Body of pancreas (tissue), 4 donors: ENCODE results near the gene LINS1.
A peak's percentile ranks its signal among the peaks of the same experiment; 100 is the strongest.

Experiments used
- POLR2A ChIP-seq, 3 donors: fragments of 450-650 bp; IDR thresholded peaks; one replicate each; pipeline ENCODE4 v1.6.1; 2016; ENCODE audit warnings: antibody characterized with exemption in 3 of 3, mild to moderate bottlenecking in 2 of 3
- TF ChIP-seq, protein P1 (sequence below), 7 experiments: fragments of 450-650 bp in 4 of 7; fragments of 200-600 bp in 3 of 7; sonication (generic) in 3 of 7; IDR thresholded peaks; one replicate each; pipeline ENCODE4 v1.5.1; 2016 to 2019; ENCODE audit warnings: antibody characterized with exemption in 7 of 7

- TF ChIP-seq POLR2A (IDR thresholded peaks at IDR 0.05): no peak
- TF ChIP-seq, protein P1, sequence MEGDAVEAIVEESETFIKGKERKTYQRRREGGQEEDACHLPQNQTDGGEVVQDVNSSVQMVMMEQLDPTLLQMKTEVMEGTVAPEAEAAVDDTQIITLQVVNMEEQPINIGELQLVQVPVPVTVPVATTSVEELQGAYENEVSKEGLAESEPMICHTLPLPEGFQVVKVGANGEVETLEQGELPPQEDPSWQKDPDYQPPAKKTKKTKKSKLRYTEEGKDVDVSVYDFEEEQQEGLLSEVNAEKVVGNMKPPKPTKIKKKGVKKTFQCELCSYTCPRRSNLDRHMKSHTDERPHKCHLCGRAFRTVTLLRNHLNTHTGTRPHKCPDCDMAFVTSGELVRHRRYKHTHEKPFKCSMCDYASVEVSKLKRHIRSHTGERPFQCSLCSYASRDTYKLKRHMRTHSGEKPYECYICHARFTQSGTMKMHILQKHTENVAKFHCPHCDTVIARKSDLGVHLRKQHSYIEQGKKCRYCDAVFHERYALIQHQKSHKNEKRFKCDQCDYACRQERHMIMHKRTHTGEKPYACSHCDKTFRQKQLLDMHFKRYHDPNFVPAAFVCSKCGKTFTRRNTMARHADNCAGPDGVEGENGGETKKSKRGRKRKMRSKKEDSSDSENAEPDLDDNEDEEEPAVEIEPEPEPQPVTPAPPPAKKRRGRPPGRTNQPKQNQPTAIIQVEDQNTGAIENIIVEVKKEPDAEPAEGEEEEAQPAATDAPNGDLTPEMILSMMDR (IDR thresholded peaks at IDR 0.05): peak in 3 of 7 experiments; percentile 12 to 27 (median 21)
These were observed 75.9 kb downstream of the LINS1 start for GRCh38 chr15:100526027-100526481.
